OCI-M2 (cell line): ENCODE data around the gene TARS1.

ENCODE experiments used
- DNase-seq: peaks from one replicate; lab custom pipeline; 2025; ENCODE audit not compliant: unreplicated experiment; lab: John Stamatoyannopoulos, UW

TARS1 gene

DNA sequence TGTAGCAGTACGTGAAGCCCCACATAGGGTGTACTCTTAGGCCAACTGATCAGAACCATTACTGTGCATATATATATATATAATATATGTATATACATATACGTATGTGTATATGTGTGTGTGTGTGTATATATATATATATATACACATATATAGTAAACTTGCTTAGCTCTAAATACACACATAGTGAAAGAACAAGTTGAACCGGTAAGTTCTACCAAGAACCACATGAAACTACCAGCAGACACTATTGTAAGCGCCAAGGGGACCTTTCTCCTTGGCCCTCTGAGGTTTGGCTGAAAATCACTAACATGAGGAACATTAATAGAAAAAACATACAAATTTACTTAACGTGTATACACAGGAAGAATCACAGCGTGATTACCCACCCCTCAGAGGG lies 1.8 kb upstream of the TARS1 start:
- DNase-seq: no peak

DNA sequence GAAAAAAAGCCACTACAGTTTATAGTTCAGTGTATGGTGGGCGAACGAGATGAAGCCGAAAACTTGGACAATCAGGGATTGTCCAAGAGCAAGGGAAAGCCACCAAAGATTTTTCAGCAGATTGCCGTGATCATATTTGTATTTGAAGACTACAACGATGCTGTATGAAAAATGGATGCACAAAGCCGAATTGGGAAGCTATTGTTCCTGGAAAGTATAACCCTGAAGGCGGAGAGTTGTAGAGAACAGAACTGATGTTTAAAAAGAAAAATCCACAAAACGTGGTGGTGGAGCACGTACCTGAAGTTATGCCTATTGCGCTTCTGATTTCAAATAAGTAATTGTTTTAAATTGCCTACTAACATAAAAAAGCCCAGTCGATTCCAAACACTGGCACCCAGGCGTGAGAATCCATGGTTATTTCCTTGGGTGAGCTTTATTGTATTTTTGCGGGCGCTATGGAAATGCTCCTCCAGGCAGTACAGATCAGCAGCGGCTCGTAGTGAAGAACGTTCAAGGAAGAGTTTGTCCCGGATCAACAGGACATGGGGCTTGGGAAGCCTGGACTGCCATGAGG lies 772 bp upstream of the TARS1 start:
- DNase-seq: no peak

DNA sequence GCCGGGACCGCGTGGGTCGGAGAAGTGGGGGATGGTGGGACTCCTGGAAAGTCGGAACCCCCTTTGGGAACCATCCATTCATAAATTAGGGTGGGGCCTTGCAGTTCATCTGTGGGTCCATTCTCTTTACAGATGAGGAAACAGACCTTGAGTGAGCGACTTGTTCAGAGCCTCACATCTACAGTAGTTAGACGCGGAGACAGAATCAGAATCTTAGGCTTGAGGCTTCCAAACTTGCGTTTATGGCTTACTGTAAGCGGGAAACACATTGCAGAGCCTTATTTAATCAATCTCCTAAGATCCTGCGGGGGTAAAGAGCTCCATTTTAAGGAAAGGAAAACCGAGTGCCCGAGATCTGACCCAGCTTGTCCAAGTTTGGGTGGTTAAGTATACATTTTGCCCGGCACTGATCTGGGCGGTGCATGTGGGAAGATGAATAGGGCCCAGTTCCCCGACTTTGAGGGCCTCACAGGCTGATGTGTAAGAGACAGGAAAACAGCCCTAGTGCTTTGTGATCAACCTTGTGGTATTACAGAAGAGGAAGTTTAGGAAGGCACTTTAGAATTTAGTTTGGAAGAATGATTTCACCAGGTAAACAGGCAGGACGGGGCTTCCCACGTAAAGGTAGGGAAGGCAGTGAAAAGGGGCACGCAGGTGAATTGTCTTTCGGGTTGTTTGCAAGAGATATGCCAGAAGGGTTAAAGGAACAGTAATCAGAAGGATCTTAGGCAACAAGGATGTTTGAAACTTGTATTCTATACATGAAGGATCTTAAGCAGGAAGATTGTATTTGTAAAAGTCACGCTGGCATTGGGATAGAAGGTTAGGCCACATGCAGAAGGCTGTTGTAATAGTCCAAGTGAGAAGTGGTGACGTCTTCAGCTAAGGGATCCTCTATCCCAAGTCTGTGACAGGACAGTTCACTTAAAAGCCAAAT lies 744 bp downstream of the TARS1 start:
- DNase-seq: no peak

DNA sequence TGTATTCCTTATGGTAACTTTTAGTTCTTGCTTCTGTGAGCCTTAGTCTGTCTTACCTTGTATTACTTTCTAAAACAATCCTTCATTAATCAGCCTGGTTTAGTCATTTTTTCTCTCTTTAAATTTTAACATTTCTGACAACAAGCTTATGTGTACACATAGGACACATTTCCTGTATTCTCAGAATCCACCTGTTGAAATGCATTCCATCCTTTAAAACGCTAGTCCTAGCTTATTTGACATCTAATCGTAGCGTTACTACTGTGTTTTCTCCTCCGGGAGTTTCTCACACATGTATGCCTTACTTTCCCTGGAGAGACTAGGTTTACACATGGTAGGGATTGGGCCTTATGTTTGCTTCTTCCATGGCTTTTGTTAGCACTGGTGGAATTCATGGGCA lies 3.8 kb downstream of the TARS1 start:
- no peak for DNase-seq

DNA sequence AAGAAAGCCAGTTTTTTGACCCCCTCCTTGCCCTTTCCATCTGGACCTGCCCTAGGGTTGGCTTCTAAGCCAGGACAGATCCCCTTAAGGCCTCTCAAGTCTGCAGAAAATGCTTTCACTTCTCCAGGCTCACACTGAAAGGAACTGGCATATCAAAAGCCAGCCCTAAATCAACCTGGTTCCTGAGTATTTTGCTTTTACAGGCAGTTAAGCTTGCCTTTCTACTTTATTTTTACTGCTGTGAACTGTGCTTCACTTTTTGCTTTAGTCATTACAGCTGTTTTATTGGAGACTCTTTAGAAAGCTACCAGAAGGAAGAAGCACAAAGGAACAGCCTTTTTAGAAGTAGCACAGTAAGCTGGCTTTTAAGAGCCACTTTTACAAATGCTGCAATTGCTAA lies 5.0 kb downstream of the TARS1 start:
- DNase-seq: no peak

DNA sequence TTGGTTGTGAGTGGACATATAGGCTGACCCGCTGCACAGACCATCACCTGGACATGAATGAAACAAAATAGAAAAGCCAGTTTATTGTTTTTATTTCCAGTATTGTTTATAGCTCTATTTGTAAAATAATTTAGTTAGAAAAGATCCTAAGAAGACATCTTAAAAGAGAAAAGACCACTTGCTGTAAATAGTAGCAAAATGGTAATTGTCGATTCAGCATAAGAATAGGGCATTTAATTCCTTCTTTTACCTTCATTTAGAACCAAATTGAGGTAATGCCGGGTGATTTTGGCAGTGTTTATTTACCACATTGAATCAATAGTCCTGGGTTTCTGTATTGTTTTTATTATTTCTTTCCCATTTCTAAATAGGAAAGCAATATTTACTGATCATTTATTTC lies 7.4 kb downstream of the TARS1 start:
- no peak for DNase-seq

DNA sequence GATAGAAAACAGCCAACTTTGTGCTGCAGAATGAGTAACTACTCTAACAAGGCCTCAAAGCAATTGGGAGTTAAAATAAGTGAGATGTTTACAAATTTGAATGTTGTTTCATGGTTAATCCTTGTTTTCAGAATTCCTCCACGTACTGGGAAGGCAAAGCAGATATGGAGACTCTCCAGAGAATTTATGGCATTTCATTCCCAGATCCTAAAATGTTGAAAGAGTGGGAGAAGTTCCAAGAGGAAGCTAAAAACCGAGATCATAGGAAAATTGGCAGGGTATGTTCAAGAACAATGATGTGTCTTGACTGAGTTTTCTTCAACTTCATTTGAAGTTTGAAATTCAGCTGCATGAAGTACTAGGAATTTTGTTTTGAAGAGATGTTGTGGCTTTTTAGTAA lies 16.4 kb downstream of the TARS1 start:
- DNase-seq: no peak

DNA sequence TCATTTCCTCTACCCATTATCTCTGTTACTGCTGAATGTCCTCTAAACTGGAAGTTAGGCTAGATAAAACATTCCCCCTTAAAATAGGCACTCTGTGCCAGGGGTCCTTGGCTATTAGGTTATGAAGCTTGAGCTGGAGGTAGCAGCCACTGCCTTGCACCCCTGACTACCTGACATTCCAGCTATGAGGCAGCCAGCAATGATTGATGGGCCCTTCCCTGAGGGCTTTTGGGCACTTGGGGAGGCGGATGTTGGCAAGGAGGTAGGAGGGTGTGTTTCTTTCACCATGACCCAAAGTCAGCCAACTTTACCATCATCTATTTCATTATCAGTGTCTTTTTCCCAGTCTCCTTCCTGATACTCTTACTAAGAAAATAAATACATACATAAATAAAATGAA lies 17.1 kb downstream of the TARS1 start:
- DNase-seq: no peak

DNA sequence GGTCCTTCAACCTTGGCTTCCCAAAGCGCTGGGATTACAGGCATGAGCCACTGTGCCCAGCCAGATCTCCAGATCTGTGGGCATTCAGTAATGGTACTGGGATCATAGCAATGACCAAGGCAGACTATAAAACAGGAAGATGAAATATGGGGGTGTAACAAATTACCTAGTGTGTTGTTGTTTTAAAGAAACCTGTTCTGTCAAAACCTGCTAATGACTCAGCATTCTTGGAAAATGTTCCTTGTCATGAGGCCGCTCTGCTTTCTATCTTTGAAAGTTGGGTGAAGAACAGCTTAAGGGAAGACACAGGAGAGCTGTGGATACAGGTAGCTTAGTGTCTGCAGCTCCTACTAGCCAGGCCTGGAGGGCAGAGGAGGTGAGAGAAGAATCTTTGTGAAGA lies 19.4 kb downstream of the TARS1 start:
- no peak for DNase-seq

DNA sequence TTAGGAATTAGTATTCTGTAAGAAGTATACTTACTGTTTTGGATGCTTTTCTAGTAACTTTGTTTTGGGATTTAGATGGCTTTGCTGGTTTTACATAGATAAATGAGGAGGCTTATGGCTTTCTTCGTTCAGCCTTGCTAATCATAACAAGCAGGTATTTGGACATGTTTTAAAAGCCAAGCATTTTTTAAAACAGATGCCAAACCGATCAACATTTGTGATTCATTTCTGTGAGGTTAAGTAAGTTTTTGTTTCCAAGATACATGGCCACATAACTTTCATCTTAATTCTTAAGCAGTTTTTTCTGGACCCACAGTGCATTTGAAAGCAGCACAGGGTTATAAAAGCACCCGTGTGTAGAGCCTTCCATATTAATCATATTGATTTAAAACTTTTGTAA lies 21.7 kb downstream of the TARS1 start:
- DNase-seq: no peak

DNA sequence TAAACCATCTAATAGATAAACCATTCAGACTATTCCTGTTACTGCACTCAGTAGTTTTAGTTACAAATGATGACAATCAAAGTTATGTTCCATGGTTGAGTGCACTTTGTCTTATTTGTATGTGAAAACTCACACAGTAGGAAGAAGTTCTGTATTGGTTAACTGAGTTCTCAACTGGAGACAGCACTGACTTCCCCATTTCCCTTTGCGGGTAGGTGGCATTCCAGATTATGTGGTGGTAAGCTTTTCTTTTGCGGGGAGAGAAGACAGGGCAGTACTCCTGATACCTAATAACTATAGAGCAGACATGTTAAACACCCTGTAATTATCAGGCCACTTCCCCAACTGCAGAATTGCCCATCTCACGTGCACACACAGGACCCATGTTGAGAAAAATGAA lies 24.4 kb downstream of the TARS1 start:
- DNase-seq: no peak

DNA sequence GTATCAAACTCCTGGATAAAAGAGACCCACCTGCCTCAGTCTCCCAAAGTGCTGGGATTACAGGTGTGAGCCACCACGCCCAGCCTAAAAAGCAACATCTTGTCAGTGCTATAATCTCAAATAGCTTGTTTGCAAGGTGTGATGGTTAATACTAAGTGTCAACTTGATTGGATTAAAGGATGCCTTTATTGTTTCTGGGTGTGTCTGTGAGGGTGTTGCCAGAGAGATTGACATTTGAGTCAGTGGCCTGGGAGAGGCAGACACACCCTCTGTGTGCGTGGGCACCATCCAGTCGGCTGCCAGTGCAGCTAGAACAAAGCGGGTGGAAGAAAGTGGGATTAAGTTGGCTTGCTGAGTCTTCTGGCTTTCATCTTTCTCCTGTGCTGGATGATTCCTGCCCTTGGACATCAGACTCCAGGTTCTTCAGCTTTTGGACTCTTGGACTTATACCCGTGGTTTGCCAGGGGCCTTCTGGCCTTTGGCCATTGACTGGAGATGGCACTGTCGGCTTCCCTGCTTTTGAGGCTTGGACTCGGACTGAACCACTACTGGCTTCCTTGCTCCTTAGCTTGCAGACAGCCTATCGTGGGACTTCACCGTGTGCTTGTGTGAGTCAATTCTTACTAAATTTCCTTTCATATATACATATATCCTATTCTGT lies 28.1 kb downstream of the TARS1 start:
- DNase-seq: no peak

DNA sequence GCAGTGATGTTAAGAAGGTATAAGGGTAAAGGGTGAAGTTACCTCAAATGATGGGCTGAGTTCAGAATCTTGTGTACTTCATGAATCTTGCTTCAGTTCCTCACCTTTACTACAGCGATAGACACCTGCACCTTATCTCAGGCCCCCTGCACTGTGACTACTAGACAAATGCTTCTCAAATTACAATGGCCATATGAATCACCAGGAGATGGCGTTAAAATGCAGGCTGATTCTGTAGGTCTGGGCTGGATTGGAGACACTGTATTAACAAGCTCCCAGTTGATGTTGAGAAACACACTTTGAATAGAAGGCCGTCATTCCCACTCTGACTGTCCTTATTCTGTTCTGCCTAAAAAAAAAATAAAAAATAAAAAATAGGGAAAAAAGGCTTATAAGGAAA lies 29.8 kb downstream of the TARS1 start:
- no peak for DNase-seq

DNA sequence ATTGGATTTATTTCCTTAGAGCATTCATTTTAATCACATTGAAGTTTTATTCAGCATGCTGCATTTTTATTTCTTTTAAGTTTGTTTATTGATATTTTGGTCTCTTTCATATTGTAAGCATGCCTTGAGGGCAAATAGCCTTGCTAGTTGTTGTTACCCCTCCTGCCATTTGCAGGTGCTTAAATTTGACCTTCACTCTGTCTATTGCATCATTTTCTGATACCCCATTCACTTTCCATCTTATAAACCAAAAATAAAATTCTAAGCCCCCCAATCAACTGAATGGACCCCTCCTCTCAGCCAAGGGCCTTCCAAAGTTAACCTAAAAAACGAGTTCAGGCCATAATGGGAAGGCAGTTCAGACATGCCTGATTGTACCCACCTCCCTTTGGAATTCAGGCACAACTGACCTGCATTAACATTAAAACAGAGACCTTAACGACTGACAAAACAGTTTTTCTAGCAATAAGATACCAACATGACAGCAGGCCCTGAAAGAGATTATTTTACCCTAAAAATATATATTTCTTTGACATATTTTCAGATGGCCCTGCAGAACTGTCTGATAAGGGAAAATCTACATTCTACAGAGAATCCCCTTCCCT lies 32.1 kb downstream of the TARS1 start:
- no peak for DNase-seq

DNA sequence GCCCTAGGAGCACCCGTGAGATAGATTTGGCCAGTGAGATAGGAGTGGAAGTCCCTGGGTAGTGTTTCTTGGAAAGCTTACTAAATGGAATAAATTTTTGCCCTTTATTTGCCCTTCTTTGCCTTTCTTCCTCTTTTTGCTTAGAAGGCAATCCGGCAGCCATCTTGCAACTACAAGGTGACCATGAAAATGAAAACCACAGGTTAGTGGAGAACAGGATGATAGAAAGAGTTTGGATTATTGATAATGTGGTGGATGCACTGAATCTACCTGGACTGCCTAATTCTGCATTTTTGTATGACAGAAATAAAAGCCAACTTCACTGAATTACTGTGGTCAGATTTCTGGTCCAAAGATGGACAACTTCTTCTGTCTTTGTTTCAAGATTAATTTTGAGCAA lies 33.2 kb downstream of the TARS1 start:
- no peak for DNase-seq

DNA sequence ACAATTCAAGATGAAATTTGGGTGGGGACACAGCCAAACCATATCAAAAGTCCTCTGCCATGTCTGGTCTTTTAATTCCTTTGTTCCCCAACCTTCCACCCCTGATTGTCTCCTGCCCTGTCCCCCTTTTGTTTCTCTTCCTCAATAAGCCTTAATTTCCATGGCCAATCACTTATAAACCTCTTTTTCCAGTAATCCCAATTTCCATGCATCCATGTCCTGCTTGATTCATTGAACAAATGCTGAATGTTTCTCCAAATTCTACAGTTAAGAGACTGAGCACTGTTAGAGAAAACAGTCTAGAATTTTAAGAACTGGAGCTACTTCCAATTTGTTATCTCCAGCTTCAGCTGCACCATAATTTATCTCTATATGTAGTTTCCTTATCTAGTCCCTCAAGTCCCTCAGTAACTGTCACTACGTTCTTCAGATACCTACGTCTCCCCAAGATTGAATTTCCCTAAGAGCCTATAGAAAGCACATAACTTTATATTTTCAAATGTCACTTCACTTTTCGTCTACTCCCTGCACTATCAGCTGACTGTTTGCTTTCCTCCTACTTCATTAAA lies 34.2 kb downstream of the TARS1 start:
- DNase-seq: no peak

DNA sequence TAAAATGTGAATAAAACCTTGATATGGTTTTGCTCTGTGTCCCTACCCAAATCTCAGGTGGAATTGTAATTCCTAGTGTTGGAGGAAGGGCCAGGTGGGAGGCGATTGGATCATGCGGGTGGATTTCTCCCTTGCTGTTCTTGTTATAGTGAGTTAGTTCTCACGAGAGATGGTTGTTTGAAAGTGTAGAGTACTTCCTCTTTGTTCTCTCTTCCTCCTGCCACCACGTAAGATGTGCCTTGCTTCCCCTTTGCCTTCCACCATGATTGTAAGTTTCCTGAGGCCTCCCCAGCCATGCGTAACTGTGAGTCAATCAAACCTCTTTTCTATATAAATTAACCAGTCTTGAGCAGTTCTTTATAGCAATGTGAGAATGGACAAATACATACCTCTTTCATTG lies 34.9 kb downstream of the TARS1 start:
- DNase-seq: no peak

DNA sequence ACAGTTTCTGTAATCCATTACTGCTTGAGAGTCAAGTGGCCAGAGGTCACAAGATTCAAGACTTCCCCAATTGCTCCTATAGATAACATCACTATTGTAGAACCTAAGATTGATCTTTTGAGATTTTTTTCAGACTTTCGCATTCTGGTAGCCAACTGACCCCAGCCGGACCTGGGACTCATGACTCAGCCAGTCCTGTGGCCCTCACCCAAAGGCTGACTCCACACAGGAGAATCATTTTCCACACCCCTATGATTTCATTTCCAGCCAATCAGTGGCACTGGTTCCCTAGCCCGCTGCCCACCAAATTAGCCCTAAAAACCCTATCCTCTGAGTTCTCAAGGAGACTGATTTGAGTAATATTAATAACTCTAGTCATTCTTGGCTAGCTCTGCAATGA lies 36.2 kb downstream of the TARS1 start:
- no peak for DNase-seq

DNA sequence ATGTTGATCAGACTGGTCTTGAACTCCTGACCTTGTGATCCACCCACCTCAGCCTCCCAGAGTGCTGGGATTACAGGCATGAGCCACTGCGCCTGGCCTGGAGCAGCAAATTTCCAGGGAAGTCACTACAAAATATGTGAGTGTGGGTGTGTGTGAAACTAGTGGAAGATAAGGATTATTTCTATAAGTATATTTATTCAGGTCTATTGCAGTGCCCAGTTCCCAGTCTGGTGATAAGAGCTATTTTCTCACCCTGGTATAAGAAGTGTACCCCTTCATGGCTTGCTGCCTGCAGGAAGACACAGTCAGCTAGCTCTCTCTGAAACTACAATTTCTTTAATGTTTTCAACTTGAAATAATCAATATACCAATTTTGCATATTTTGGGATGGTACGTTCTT lies 37.1 kb downstream of the TARS1 start:
- no peak for DNase-seq

DNA sequence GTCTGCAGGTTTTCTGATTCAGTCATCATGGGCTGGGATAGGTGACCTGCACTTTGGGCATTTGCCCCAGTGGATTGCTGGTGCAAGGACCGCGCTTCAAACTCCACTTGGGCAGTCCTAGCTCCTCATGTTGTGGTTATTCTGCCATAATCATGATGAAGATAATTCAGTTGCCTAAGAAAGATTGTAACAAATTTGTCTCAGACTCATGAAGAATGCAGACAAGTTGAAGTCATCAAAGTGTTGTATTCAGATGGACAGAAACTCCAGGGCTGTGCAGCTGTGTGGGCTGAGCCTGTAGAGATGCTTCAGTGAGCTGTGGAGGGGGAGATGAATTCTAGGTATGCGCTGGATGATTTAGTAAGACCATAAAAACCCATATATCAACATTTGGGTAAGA lies 38.5 kb downstream of the TARS1 start:
- no peak for DNase-seq

DNA sequence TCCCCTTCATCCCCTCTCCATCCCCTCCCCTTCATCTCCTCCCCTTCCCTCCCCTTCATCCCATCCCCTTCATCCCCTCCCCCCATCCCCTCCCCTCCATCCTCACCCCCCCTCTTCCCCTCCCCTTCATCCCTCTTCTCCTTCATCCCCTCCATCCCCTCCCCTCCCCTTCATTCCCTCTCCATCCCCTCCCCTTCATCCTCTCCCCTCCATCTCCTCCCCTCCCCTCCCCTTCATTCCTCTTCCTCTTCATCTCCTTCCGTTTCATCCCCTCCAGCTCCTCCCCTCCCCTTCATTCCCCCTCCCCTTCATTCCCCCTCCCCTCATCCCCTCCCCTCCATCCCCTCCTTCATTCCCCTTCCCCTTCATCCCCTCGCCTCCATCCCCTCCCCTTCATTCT lies 40.1 kb downstream of the TARS1 start:
- no peak for DNase-seq

DNA sequence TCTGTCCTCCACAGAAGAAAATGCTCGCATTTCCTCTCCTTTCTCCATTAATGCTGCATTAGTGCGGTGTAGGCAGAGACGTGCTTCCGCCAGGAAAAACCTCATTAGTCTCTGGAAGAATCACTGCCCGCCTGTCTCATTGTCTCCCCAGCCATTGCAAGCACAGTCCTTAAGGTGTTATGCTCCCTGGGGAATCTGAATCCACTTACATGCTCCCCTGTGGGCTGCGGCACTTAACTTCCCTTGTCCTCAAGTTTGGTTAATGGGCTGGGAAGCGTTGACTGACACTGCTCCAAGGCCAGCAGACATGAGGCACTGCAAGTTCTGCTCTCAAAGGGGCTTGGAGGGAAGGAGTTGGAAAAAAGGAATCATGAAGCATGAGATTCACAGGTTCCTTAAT lies 41.6 kb downstream of the TARS1 start:
- no peak for DNase-seq
